K562 (cell line): ENCODE results near the gene MYO15A. TPM values are rescaled to one million over a fixed set of nuclear protein-coding genes. Genes with fewer than 3 reads are reported as not detected.

Experiments used
- ATF7 ChIP-seq: fragments of 450-650 bp; IDR thresholded peaks from 2 replicates; pipeline ENCODE4 v1.7.1; 2014; ENCODE audit warnings: mild to moderate bottlenecking, moderate library complexity
- PML ChIP-seq: IDR thresholded peaks from 2 replicates; pipeline ENCODE4 v1.6.1; 2012; ENCODE audit warnings: low read length, inconsistent platforms
- PYGO2 ChIP-seq: fragments of 450-650 bp; IDR thresholded peaks from 2 replicates; pipeline ENCODE4 v1.6.1; 2016; ENCODE audit warnings: mild to moderate bottlenecking, missing genetic modification characterization, moderate library complexity, missing compliant biosample characterization
- RBM25 ChIP-seq: fragments of 200-400 bp; formaldehyde crosslinking; IDR thresholded peaks from 2 replicates; pipeline ENCODE4 v1.6.1; 2018; ENCODE audit warnings: low read length, low read depth, moderate library complexity; ENCODE audit not compliant: severe bottlenecking
- USF1 ChIP-seq: sonication (generic); formaldehyde crosslinking; IDR thresholded peaks from 2 replicates; pipeline ENCODE4 v1.9.0; 2022; ENCODE audit warnings: mild to moderate bottlenecking, missing genetic modification reagents
- ZBTB5 ChIP-seq: fragments of 450-650 bp; IDR thresholded peaks from 2 replicates; pipeline ENCODE4 v1.6.1; 2017; ENCODE audit warnings: antibody characterized with exemption
- ZNF253 ChIP-seq: fragments of 250-450 bp; sonication (Bioruptor Pico); conservative IDR thresholded peaks from 2 replicates; pipeline ENCODE4 v1.6.1; 2021; ENCODE audit warnings: mild to moderate bottlenecking
- ZNF324 ChIP-seq: fragments of 250-450 bp; sonication (Bioruptor Pico); IDR thresholded peaks from 2 replicates; pipeline ENCODE4 v1.4.0; 2020; ENCODE audit warnings: mild to moderate bottlenecking
- ZNF561 ChIP-seq: fragments of 450-650 bp; formaldehyde crosslinking; conservative IDR thresholded peaks from 2 replicates; pipeline ENCODE4 v1.4.0; 2020; ENCODE audit warnings: mild to moderate bottlenecking, moderate library complexity
- polyA plus RNA-seq, 8 experiments: library from polyadenylated mRNA; depleted of rRNA in 4 of 8; stranded (reverse) in 5 of 8; unstranded in 3 of 8; fragments of >200 nt; fragmentation: Nextera tagmentation in 2 of 8; fragmentation: Illumina TruSeq in 1 of 8; extraction: Ambion mirVana in 2 of 8; extraction: Trizol in 1 of 8; gene quantifications; 2 replicates each; pipeline versions ENCODE4 v1.2.1 to v1.2.3, GENCODE V29; 2011 to 2014; ENCODE audit warnings: inconsistent platforms in 1 of 8, missing spikeins in 1 of 8
- total RNA-seq, 7 experiments: library from RNA; depleted of rRNA in 6 of 7; stranded (reverse); fragments of >200 nt in 6 of 7; fragmentation: Illumina TruSeq in 2 of 7; extraction: Trizol in 2 of 7; gene quantifications; 2 replicates each; pipeline versions ENCODE4 v1.2.1 to v1.2.3, GENCODE V29; 2011 to 2021; ENCODE audit warnings: low replicate concordance in 1 of 7
- TF ChIP-seq, protein P1 (sequence below): fragments of 200-600 bp; sonication (generic); IDR thresholded peaks from one replicate; pipeline ENCODE4 v1.6.1; 2012; ENCODE audit warnings: mild to moderate bottlenecking, low read depth, low read length, inconsistent platforms

Gene MYO15A
- total and polyA plus RNA-seq, 9 of the 15 experiments (the other 6 are each of a cell fraction or from before 2014, with no cell fraction given), result 0.05 to 0.88 (median 0.14) TPM; not detected in 1

DNA sequence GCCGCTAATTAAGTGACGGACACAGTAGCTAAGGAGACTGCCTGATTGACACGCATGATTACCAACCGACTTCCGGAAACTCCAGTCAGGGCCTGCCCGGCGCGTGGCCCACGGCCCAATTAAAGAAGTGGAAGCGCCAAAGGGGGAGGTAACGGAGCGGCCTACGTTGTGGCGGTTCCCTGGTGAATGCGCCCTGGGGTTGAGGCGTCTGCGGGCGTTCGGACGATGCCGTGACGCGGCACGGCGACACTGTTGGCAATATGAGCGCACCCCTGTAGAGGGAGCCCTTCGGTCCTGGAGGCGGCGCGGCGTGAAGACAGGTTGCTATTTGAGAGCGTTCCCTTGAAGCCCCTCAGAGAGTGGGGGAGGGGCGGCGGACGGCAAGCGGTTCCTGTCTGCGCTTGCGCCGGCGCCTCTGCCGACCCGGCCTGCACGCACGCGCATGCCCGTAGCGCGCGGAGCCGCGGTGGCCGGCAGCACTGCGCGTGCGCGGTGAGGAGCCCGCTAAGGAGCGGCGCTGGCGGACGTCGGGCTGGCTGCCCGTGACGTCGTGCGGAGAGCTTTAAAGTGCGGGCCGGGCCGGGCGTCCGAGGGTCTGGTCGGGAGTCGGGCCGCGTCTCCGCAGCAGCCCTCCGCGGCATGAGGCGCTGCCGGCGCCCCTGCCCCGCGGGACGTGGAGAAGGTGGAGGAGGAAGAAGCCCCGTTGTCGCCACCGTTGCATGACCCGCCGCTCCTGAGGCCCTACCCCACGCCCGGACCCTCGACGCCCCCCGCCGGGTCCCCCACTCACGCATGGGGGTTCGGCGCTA lies 75.0 kb downstream of the MYO15A start, which contains the start of gene ALKBH5 (continued):
- TF ChIP-seq ZBTB5 (no peak), ZNF253 (CRISPR knock-in tag) (no peak), ZNF561 (CRISPR knock-in tag) (no peak), RBM25 (peak; percentile 88), ATF7 (peak; percentile 80; the same call in 1 of the 2 replicates), PML (no peak), USF1 (CRISPR knock-in tag) (peak; percentile 78), ZNF324 (CRISPR knock-in tag) (no peak), PYGO2 (tag) (no peak)
- TF ChIP-seq, protein P1, sequence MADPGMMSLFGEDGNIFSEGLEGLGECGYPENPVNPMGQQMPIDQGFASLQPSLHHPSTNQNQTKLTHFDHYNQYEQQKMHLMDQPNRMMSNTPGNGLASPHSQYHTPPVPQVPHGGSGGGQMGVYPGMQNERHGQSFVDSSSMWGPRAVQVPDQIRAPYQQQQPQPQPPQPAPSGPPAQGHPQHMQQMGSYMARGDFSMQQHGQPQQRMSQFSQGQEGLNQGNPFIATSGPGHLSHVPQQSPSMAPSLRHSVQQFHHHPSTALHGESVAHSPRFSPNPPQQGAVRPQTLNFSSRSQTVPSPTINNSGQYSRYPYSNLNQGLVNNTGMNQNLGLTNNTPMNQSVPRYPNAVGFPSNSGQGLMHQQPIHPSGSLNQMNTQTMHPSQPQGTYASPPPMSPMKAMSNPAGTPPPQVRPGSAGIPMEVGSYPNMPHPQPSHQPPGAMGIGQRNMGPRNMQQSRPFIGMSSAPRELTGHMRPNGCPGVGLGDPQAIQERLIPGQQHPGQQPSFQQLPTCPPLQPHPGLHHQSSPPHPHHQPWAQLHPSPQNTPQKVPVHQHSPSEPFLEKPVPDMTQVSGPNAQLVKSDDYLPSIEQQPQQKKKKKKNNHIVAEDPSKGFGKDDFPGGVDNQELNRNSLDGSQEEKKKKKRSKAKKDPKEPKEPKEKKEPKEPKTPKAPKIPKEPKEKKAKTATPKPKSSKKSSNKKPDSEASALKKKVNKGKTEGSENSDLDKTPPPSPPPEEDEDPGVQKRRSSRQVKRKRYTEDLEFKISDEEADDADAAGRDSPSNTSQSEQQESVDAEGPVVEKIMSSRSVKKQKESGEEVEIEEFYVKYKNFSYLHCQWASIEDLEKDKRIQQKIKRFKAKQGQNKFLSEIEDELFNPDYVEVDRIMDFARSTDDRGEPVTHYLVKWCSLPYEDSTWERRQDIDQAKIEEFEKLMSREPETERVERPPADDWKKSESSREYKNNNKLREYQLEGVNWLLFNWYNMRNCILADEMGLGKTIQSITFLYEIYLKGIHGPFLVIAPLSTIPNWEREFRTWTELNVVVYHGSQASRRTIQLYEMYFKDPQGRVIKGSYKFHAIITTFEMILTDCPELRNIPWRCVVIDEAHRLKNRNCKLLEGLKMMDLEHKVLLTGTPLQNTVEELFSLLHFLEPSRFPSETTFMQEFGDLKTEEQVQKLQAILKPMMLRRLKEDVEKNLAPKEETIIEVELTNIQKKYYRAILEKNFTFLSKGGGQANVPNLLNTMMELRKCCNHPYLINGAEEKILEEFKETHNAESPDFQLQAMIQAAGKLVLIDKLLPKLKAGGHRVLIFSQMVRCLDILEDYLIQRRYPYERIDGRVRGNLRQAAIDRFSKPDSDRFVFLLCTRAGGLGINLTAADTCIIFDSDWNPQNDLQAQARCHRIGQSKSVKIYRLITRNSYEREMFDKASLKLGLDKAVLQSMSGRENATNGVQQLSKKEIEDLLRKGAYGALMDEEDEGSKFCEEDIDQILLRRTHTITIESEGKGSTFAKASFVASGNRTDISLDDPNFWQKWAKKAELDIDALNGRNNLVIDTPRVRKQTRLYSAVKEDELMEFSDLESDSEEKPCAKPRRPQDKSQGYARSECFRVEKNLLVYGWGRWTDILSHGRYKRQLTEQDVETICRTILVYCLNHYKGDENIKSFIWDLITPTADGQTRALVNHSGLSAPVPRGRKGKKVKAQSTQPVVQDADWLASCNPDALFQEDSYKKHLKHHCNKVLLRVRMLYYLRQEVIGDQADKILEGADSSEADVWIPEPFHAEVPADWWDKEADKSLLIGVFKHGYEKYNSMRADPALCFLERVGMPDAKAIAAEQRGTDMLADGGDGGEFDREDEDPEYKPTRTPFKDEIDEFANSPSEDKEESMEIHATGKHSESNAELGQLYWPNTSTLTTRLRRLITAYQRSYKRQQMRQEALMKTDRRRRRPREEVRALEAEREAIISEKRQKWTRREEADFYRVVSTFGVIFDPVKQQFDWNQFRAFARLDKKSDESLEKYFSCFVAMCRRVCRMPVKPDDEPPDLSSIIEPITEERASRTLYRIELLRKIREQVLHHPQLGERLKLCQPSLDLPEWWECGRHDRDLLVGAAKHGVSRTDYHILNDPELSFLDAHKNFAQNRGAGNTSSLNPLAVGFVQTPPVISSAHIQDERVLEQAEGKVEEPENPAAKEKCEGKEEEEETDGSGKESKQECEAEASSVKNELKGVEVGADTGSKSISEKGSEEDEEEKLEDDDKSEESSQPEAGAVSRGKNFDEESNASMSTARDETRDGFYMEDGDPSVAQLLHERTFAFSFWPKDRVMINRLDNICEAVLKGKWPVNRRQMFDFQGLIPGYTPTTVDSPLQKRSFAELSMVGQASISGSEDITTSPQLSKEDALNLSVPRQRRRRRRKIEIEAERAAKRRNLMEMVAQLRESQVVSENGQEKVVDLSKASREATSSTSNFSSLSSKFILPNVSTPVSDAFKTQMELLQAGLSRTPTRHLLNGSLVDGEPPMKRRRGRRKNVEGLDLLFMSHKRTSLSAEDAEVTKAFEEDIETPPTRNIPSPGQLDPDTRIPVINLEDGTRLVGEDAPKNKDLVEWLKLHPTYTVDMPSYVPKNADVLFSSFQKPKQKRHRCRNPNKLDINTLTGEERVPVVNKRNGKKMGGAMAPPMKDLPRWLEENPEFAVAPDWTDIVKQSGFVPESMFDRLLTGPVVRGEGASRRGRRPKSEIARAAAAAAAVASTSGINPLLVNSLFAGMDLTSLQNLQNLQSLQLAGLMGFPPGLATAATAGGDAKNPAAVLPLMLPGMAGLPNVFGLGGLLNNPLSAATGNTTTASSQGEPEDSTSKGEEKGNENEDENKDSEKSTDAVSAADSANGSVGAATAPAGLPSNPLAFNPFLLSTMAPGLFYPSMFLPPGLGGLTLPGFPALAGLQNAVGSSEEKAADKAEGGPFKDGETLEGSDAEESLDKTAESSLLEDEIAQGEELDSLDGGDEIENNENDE, result no peak
